HG03159 (cell line): ENCODE results near the gene SH3GL3.

ENCODE experiments used
- ATAC-seq: cut with Tn5 transposase; IDR thresholded peaks from one replicate; pipeline ENCODE4 v1.9.1; 2021; ENCODE audit warnings: mild to moderate bottlenecking, moderate library complexity; ENCODE audit not compliant: unreplicated experiment

SH3GL3 gene

GRCh38 chr15:83658430-83659416 is 211.6 kb downstream of the SH3GL3 start:
- ATAC-seq, result no peak

- no peak for ATAC-seq
Observed at GRCh38 chr15:83659417-83659812, 212.3 kb downstream of the SH3GL3 start.

GRCh38 chr15:83665480-83665879 is 218.3 kb downstream of the SH3GL3 start:
- ATAC-seq, result no peak
